Measurements from ENCODE around the gene TAOK3. TPM values are rescaled to one million over a fixed set of nuclear protein-coding genes. Genes with fewer than 3 reads are reported as not detected.

The TAOK3 gene
- total and polyA plus RNA-seq, 8 donors = 7.5 to 131 (median 29.0) TPM

DNA sequence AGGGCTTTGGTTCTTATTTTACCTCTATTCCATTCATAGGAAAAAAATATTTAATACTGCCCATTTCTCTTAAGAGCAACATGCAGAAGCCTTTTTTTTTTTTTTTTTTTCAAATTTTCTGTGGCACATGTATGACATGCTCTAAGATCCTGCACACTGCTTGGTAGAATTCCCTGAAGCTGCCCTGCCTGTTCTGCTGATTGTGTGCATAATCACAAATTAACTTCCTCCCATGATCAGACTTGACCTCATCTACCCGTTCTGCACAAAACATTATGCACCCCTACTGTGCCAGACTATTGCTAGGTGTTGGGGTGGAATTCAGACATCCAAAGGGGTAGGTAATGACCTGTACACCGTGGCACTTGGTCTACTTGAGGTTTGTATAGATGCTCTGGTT lies 25.8 kb upstream of the TAOK3 start:
- 58 to 83% (median 72%) methylated on average over 2 of the region's 2 CpGs for WGBS, 5 donors
- Histone ChIP-seq H3K4me3 (no peak overlapping the region), H3K27ac (peak overlapping the region in 1 of 5 donors; percentile 19), H3K9me3 (no peaks in the 10 kb centered on the region), H3K4me1 (peaks cover 0 to 19% (median 7%) of the 10 kb centered on the region in 4 donors), H3K36me3 (peaks cover 31 to 100% (median 100%) of the 10 kb centered on the region in 4 donors), H3K27me3 (no peaks in the 10 kb centered on the region)
- TF ChIP-seq CTCF (IDR thresholded peaks at IDR 0.05) = no peak
- TF ChIP-seq POLR2A (IDR thresholded peaks at IDR 0.05) = no peak
- no peak for TF ChIP-seq EP300 (IDR thresholded peaks at IDR 0.05)
- TF ChIP-seq POLR2AphosphoS5 (IDR thresholded peaks at IDR 0.05) = no peak
- no peak for DNase-seq
- intact Hi-C loops (cut with DNase I; ENCODE audit: low total_unique reads) = no loop called here

GRCh38 chr12:118397708-118398440 lies 25.2 kb upstream of the TAOK3 start:
- Histone ChIP-seq H3K27ac (peak overlapping the region in 1 of 5 donors; percentile 19), H3K4me1 (peaks cover 0 to 19% (median 7%) of the 10 kb centered on the region in 4 donors), H3K36me3 (peaks cover 25 to 100% (median 100%) of the 10 kb centered on the region in 4 donors), H3K27me3 (no peaks in the 10 kb centered on the region), H3K4me3 (no peak overlapping the region), H3K9me3 (no peaks in the 10 kb centered on the region)
- peak in 1 of 2 donors; percentile 18 for DNase-seq
- WGBS, 5 donors = 71 to 87% (median 84%) methylated on average over 10 of the region's 10 CpGs
- TF ChIP-seq CTCF (IDR thresholded peaks at IDR 0.05) = no peak
- no peak for TF ChIP-seq EP300 (IDR thresholded peaks at IDR 0.05)
- no peak for TF ChIP-seq POLR2AphosphoS5 (IDR thresholded peaks at IDR 0.05)
- TF ChIP-seq POLR2A (IDR thresholded peaks at IDR 0.05) = no peak
- intact Hi-C loops (cut with DNase I; ENCODE audit: low total_unique reads) = no loop called here

- WGBS, 5 donors = 94 to 100% (median 100%) methylated on average over 1 of the region's 1 CpG
- Histone ChIP-seq H3K36me3 (peaks cover 49 to 100% (median 100%) of the 10 kb centered on the region in 4 donors), H3K27me3 (no peaks in the 10 kb centered on the region), H3K27ac (no peak overlapping the region), H3K9me3 (no peaks in the 10 kb centered on the region), H3K4me3 (no peak overlapping the region), H3K4me1 (no peaks in the 10 kb centered on the region)
- intact Hi-C loops (cut with DNase I; ENCODE audit: low total_unique reads) = no loop called here
- DNase-seq = no peak
- no peak for TF ChIP-seq POLR2AphosphoS5 (IDR thresholded peaks at IDR 0.05)
Measured at GRCh38 chr12:118391836-118392235, 19.1 kb upstream of the TAOK3 start.

DNA sequence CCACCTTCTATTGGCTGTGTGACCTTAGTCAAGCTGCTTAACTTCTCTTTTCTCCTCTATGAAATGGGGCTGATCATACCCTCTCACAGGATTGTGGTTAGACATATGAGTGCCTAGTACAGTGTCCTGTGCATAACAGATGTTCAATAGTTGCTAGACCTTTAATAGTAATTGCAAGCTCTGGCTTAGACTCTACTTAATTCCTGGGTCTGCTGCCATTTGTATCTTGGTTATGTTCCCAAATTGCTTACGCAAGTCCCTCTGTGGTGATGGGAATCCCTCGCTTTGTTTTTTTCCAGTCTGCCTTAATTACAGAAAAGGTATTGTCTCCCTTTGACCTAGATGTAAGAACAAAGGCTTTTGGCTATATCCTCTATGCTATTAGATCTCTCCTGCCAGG lies 18.7 kb upstream of the TAOK3 start:
- WGBS, 5 donors = 85 to 94% (median 89%) methylated on average over 2 of the region's 2 CpGs
- Histone ChIP-seq H3K36me3 (peaks cover 49 to 100% (median 100%) of the 10 kb centered on the region in 4 donors), H3K4me3 (no peak overlapping the region), H3K9me3 (no peaks in the 10 kb centered on the region), H3K4me1 (no peaks in the 10 kb centered on the region), H3K27ac (no peak overlapping the region), H3K27me3 (no peaks in the 10 kb centered on the region)
- DNase-seq = no peak
- TF ChIP-seq CTCF (IDR thresholded peaks at IDR 0.05) (no peak), EP300 (IDR thresholded peaks at IDR 0.05) (no peak)
- intact Hi-C loops (cut with DNase I; ENCODE audit: low total_unique reads) = no loop called here

DNA sequence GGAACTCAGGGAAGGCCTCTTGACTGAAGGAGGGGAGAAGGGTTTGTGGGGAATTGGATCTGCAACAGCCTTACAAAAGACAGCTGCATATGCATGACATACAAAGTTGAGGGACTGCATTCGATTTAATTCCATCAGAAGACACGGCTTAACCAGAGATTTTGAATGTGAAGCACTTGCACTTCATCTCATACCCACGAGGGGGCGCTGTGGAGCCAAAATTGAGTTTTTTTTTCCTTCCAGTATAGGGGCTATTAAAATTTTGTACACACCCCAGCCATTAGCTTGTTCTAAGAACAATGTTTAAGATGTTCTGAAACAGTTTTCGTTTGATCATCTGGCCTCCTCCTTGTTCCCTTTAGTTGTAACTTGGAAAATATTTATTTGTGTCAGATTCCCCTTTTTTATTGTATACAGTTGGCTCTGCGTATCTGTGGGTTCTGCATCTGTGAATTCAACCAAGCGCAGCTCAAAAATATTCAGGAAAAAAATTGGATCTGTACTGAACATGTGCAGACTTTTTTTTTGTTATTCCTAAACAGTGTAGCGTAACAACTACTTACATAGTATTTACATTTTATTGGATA lies 5.3 kb upstream of the TAOK3 start:
- peak overlapping the region; percentile 91 to 100 (median 96) for H3K4me3 ChIP-seq
- 31 to 37% (median 35%) methylated on average over 8 of the region's 8 CpGs for WGBS, 5 donors

More for the DNA sequence above, 5.3 kb upstream of the TAOK3 start:
- Histone ChIP-seq H3K27me3 (no peaks in the 10 kb centered on the region), H3K36me3 (peaks cover 11 to 44% (median 41%) of the 10 kb centered on the region in 4 donors), H3K9me3 (no peaks in the 10 kb centered on the region), H3K27ac (peak overlapping the region in 4 of 5 donors; percentile 87 to 95 (median 94)), H3K4me1 (peaks cover 18 to 49% (median 36%) of the 10 kb centered on the region in 4 donors)
- peak; percentile 74 to 78 for DNase-seq
- intact Hi-C loops (cut with DNase I; ENCODE audit: low total_unique reads) = no loop called here
- TF ChIP-seq POLR2AphosphoS5 (IDR thresholded peaks at IDR 0.05) (no peak), CTCF (IDR thresholded peaks at IDR 0.05) (peak in 6 of 7 experiments; percentile 22 to 99 (median 95)), EP300 (IDR thresholded peaks at IDR 0.05) (no peak), POLR2A (IDR thresholded peaks at IDR 0.05) (no peak)

Data from stomach (tissue), 9 donors.